D721Med (cell line): ENCODE results near the gene PASK.

Experiments used
- DNase-seq: peaks from one replicate; pipeline ENCODE4 v3.0.0; 2011; ENCODE audit warnings: low spot score; ENCODE audit not compliant: insufficient read length
- FAIRE-seq: peaks from 2 replicates; lab custom pipeline; 2011; peaks lifted over from hg19 to GRCh38; lab: Jason Lieb, UNC
- TF ChIP-seq, protein P1 (sequence below): IDR thresholded peaks from 2 replicates; pipeline ENCODE4 v1.5.1; 2012; ENCODE audit warnings: mild to moderate bottlenecking, control low read depth; ENCODE audit not compliant: insufficient read depth; ENCODE audit errors: missing control alignments

The PASK gene

GRCh38 chr2:241139531-241140444 lies 9.5 kb downstream of the PASK start:
- DNase-seq (no peak), FAIRE-seq (no peak)
- TF ChIP-seq, protein P1, sequence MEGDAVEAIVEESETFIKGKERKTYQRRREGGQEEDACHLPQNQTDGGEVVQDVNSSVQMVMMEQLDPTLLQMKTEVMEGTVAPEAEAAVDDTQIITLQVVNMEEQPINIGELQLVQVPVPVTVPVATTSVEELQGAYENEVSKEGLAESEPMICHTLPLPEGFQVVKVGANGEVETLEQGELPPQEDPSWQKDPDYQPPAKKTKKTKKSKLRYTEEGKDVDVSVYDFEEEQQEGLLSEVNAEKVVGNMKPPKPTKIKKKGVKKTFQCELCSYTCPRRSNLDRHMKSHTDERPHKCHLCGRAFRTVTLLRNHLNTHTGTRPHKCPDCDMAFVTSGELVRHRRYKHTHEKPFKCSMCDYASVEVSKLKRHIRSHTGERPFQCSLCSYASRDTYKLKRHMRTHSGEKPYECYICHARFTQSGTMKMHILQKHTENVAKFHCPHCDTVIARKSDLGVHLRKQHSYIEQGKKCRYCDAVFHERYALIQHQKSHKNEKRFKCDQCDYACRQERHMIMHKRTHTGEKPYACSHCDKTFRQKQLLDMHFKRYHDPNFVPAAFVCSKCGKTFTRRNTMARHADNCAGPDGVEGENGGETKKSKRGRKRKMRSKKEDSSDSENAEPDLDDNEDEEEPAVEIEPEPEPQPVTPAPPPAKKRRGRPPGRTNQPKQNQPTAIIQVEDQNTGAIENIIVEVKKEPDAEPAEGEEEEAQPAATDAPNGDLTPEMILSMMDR = no peak

DNA sequence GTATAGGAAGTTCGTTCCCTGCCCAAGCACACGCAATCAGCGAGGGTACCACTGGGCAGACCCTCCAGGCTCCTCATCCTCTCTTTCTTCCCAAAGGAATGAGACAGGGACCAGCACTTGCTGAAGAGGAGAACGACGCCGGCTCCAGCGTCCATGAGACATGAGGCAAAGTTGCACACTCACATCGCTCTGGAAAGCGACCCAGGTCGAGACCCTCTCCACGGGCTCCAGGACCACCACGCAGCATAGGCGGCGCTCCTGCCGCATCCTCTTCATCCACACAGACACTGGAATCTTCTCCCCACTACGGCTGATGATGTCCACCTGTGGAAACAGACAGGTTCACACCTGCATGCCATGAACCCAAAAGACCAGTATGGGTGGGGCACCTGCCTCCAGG lies 10.8 kb downstream of the PASK start:
- TF ChIP-seq, protein P1 = no peak
- no peak for DNase-seq
- FAIRE-seq = no peak

DNA sequence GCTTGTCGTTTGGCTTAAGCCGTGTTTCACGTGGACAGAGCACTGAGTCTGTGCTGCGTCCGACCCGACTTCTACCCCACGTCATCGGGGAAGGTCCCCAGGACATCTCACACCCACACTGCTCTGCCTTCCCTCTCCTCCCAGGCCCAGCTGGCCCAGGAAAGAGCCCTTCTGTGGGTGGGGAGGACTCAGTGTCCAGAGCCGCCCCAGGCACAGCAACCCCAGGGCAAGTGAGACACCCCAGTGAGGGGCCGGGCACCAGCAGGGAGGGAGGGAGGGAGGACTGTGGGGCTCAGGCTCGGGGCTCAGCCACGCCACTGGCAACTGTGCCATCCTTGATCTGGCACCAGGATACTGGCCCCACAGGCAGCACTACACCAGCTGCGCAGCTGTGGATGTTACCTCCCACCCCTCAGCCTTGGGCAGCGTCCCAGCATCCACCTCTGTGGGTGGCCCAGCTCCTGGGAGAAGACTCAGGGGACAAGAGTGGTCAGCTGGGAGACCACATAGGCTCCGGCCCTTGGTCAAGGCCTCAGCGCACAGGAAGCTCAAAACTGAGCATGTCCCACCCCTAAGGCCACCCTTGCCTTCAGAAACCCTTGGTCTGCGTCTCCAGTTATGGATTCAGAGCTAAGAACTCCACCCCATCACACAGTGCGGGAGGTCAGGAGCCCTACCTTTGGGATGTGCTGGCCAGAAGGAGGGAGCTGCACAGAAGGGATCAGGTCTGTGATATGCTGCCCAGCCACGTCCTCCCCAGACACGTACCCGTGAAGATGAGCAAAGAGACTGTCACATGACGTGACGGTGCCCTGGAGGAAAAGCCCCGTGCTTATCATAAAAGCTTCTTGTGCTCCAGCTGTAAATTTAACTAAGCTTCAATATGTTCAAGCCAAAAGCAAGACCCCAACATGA lies 11.7 kb downstream of the PASK start:
- TF ChIP-seq, protein P1 = no peak
- DNase-seq (no peak), FAIRE-seq (no peak)

DNA sequence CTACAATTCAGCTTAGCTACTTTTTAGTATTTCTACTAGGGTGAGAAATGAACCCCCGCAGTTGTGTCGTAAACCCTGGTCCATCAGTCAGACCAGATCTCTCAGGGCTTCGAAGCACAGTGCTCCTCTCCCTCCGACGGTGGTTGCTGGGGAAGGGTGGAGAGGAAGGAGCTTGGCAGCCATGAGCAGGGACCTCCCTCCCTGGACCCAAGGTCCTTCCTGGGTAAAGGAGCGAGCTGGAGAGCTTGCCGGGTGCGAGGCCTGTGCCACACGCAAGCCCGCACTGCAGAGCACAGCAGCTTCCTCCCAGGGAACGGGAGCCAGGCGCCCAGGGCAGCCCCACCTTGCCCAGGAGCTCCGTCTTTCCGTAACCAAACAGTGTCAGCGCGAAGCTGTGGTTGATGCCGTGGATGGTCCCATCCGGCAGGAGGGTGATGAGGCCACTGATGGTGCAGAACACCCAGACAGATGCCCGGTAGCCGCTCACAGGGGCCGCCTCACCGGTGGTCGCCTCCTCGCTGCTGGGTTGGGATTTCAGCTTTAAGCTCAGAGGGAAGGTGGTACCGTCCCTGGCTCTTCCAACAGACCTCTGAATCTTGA lies 12.5 kb downstream of the PASK start:
- no peak for DNase-seq
- TF ChIP-seq, protein P1 = no peak
- FAIRE-seq = no peak

DNA sequence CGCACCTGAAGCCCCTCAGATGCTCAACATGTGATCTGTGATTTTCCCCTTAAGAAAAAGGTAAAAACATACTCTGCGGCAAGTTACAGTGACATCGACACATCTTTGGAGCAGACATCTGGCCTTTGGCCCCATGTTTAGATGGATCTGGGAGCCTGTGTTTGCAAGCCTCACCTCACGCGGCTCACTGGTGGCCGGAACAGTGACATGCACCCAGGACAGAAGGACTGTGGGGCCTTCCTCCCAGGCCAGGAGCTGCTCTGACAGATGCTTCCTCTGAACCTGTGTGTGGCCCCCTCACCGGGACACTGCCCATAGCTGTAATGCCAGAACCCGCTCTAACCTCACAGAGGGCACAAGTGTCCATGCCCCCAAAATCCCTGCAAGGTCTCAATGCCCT lies 13.1 kb downstream of the PASK start:
- TF ChIP-seq, protein P1 = no peak
- no peak for FAIRE-seq

GRCh38 chr2:241135737-241136136 lies 13.5 kb downstream of the PASK start:
- TF ChIP-seq, protein P1 = no peak
- no peak for FAIRE-seq

More for the DNA sequence above, 13.1 kb downstream of the PASK start:
- no peak for DNase-seq

More at GRCh38 chr2:241135737-241136136, 13.5 kb downstream of the PASK start:
- DNase-seq = no peak
